Keratinocyte (primary cell): ENCODE measurements around the gene CD69. TPM values are rescaled to one million over a fixed set of nuclear protein-coding genes. Genes with fewer than 3 reads are reported as not detected.

Source experiments
- DNase-seq: peaks from one replicate; pipeline ENCODE4 v3.0.0-alpha.2; 2011; ENCODE audit warnings: low read depth, missing footprints, low spot score
- FAIRE-seq: peaks from 2 replicates; lab custom pipeline; 2011; peaks lifted over from hg19 to GRCh38; lab: Jason Lieb, UNC
- H2AFZ ChIP-seq: 2 replicates; pipeline ENCODE4 v1.6.0; 2012; ENCODE audit warnings: low read length, control low read depth, inconsistent platforms; ENCODE audit not compliant: control insufficient read depth
- H3K27ac ChIP-seq: 2 replicates; pipeline ENCODE4 v1.5.1; 2011; ENCODE audit warnings: low read length; ENCODE audit not compliant: control insufficient read depth, insufficient read depth
- H3K27me3 ChIP-seq: 3 replicates; pipeline ENCODE4 v1.6.0; 2011; ENCODE audit warnings: low read length; ENCODE audit not compliant: control insufficient read depth, insufficient read depth; ENCODE audit errors: extremely low read depth
- H3K36me3 ChIP-seq, 2 experiments: 2 replicates in 1 of 2; 3 replicates in 1 of 2; pipeline ENCODE4 v1.5.1; 2011; ENCODE audit warnings: low read length in 2 of 2, mild to moderate bottlenecking in 1 of 2; ENCODE audit not compliant: control insufficient read depth in 2 of 2, insufficient read depth in 2 of 2; ENCODE audit errors: extremely low read depth in 1 of 2
- H3K4me1 ChIP-seq: 3 replicates; pipeline ENCODE4 v1.5.1; 2011; ENCODE audit warnings: low read length; ENCODE audit not compliant: control insufficient read depth, insufficient read depth; ENCODE audit errors: extremely low read depth
- H3K4me2 ChIP-seq: 3 replicates; pipeline ENCODE4 v1.6.0; 2011; ENCODE audit warnings: low read depth, low read length; ENCODE audit not compliant: control insufficient read depth, insufficient read depth; ENCODE audit errors: extremely low read depth
- H3K4me3 ChIP-seq, 3 experiments: fragments of 200-600 bp in 1 of 3; sonication (generic) in 1 of 3; 2 replicates in 2 of 3; 3 replicates in 1 of 3; pipeline ENCODE4 v1.5.1; 2011 to 2016; ENCODE audit warnings: low read length in 3 of 3, mild to moderate bottlenecking in 3 of 3, control low read depth in 2 of 3, inconsistent platforms in 1 of 3, low read depth in 1 of 3, mixed read lengths in 1 of 3, mixed run types in 1 of 3, moderate library complexity in 1 of 3; ENCODE audit not compliant: control insufficient read depth in 2 of 3, insufficient read depth in 2 of 3; ENCODE audit errors: extremely low read depth in 1 of 3
- H3K79me2 ChIP-seq: 2 replicates; pipeline ENCODE4 v1.6.0; 2012; ENCODE audit warnings: low read length; ENCODE audit not compliant: control insufficient read depth, insufficient read depth
- H3K9ac ChIP-seq: 3 replicates; pipeline ENCODE4 v1.6.0; 2011; ENCODE audit warnings: low read length; ENCODE audit not compliant: control insufficient read depth, insufficient read depth; ENCODE audit errors: extremely low read depth
- H3K9me1 ChIP-seq: 3 replicates; pipeline ENCODE4 v1.6.0; 2011; ENCODE audit warnings: low read length; ENCODE audit not compliant: control insufficient read depth, insufficient read depth; ENCODE audit errors: extremely low read depth
- H3K9me3 ChIP-seq: 2 replicates; pipeline ENCODE4 v1.5.1; 2012; ENCODE audit warnings: low read depth, low read length; ENCODE audit not compliant: control insufficient read depth
- H4K20me1 ChIP-seq: 3 replicates; pipeline ENCODE4 v1.6.0; 2011; ENCODE audit warnings: low read length; ENCODE audit not compliant: control insufficient read depth, insufficient read depth; ENCODE audit errors: extremely low read depth
- EZH2 ChIP-seq: IDR thresholded peaks from one replicate; pipeline ENCODE4 v1.6.1; 2012; ENCODE audit warnings: inconsistent platforms, mild to moderate bottlenecking, low read length, moderate library complexity
- dilution Hi-C: fragments of 300-500 bp; cut with MboI; formaldehyde crosslinking; loops from one replicate; pipeline ENCODE4 v1.7.0; 2020; ENCODE audit warnings: low sequenced_read_pairs; ENCODE audit not compliant: extremely low pct_ligation_motif_present
- polyA plus RNA-seq, 5 experiments: library from polyadenylated mRNA; depleted of rRNA in 3 of 5; stranded (reverse) in 3 of 5; stranded (forward) in 1 of 5; unstranded in 1 of 5; fragments of >200 nt; gene quantifications; 1 replicate in 1 of 5; 2 replicates in 3 of 5; 3 replicates in 1 of 5; pipeline versions ENCODE4 v1.2.1 to v1.2.3, GENCODE V29; 2011 to 2012; ENCODE audit warnings: missing spikeins in 2 of 5, low read depth in 1 of 5, low replicate concordance in 1 of 5
- TF ChIP-seq, protein P1 (sequence below), 3 experiments: IDR thresholded peaks in 1 of 3; conservative IDR thresholded peaks in 1 of 3; optimal IDR thresholded peaks in 1 of 3; 2 replicates in 2 of 3; 3 replicates in 1 of 3; pipeline versions ENCODE3 to v1.5.1; 2011; ENCODE audit warnings: low read length in 3 of 3, mild to moderate bottlenecking in 3 of 3, moderate library complexity in 2 of 3, control low read depth in 1 of 3, inconsistent platforms in 1 of 3; ENCODE audit not compliant: insufficient read depth in 2 of 3; ENCODE audit errors: extremely low read depth in 1 of 3

The CD69 gene
- polyA plus RNA-seq, 1 donor (not counting 4 experiments of a cell fraction or from before 2014, with no cell fraction given), result not detected

DNA sequence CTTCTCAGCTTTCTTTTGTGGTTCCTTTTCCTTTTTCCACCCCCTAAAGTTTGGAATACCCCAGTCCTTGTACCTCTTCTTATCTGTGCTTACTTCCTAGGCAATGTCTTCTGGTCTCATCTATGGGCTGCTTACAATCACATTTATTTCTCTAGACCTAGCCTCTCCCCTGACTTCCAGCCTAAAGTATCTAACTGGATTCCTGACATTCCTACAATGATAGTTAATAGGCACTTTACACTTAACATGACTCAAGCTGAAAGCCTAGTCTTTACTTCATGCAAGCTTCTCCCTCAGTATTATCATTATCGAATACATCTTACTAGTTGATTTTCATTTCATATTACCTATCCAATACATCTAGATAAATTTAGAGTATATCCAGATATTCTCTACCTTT lies 49.0 kb downstream of the CD69 start:
- dilution Hi-C loops, result no loop called here
- DNase-seq (no peak), FAIRE-seq (no peak)
- H3K4me2 ChIP-seq, result no peak overlapping the region
- H4K20me1 ChIP-seq, result no peaks in the 10 kb centered on the region
- H3K4me3 ChIP-seq, result no peak overlapping the region
- no peaks in the 10 kb centered on the region for H3K4me1 ChIP-seq
- no peaks in the 10 kb centered on the region for H3K79me2 ChIP-seq
- H3K9ac ChIP-seq, result no peak overlapping the region
- no peaks in the 10 kb centered on the region for H3K36me3 ChIP-seq
- H3K27me3 ChIP-seq, result no peaks in the 10 kb centered on the region
- H3K9me3 ChIP-seq, result no peaks in the 10 kb centered on the region
- H3K9me1 ChIP-seq, result no peaks in the 10 kb centered on the region
- TF ChIP-seq EZH2, result no peak
- TF ChIP-seq, protein P1, sequence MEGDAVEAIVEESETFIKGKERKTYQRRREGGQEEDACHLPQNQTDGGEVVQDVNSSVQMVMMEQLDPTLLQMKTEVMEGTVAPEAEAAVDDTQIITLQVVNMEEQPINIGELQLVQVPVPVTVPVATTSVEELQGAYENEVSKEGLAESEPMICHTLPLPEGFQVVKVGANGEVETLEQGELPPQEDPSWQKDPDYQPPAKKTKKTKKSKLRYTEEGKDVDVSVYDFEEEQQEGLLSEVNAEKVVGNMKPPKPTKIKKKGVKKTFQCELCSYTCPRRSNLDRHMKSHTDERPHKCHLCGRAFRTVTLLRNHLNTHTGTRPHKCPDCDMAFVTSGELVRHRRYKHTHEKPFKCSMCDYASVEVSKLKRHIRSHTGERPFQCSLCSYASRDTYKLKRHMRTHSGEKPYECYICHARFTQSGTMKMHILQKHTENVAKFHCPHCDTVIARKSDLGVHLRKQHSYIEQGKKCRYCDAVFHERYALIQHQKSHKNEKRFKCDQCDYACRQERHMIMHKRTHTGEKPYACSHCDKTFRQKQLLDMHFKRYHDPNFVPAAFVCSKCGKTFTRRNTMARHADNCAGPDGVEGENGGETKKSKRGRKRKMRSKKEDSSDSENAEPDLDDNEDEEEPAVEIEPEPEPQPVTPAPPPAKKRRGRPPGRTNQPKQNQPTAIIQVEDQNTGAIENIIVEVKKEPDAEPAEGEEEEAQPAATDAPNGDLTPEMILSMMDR (optimal IDR thresholded peaks at IDR 0.05 in 1 of 3, IDR thresholded peaks at IDR 0.05 in 1 of 3, conservative IDR thresholded peaks at IDR 0.05 in 1 of 3; ENCODE audit: extremely low read depth in 1 of 3, insufficient read depth in 2 of 3, low read length in 3 of 3), result no peak
- no peak overlapping the region for H3K27ac ChIP-seq
- no peak overlapping the region for H2AFZ ChIP-seq

DNA sequence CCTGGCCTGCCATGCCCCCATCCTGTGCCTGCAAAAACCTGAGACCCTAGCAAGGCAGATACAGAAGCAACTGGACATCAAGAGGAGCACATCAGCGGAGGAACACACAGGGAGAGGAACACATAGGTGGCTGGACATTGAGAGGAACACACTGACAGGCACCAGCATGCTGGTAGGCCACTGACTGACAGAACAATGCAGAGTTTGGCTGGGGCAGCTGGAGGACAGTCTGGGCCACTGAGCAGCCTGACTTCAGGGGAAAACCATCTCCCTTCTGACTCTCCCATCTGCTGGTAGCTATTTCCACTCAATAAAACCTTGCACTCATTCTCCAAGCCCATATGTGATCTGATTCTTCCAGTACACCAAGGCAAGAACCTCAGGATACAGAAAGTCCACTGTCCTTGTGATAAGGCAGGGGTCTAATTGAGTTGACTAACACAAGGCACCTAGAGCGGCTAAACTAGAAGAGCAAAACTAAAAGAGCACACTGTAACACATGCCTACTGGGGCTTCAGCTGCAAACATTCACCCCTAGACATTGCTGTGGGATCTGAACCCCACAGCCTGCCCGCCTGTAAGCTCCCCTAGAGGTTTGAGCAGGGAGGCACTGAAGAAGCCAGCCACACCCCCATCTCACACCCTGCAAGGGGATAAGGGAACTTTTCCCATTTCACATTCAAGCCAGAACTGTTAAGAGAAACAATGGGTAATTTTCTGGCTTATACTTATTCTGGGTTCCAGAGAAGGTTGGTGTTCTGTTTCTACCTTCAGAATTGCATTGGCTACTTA lies 49.9 kb downstream of the CD69 start:
- dilution Hi-C loops, result no loop called here
- no peaks in the 10 kb centered on the region for H4K20me1 ChIP-seq

More for the DNA sequence above, 49.9 kb downstream of the CD69 start:
- DNase-seq (no peak), FAIRE-seq (no peak)
- Histone ChIP-seq H3K4me2 (no peak overlapping the region), H3K4me3 (no peak overlapping the region), H3K4me1 (no peaks in the 10 kb centered on the region), H3K27ac (no peak overlapping the region), H3K9ac (no peak overlapping the region), H3K9me1 (no peaks in the 10 kb centered on the region), H3K27me3 (no peaks in the 10 kb centered on the region), H2AFZ (no peak overlapping the region), H3K36me3 (no peaks in the 10 kb centered on the region), H3K79me2 (no peaks in the 10 kb centered on the region), H3K9me3 (no peaks in the 10 kb centered on the region)
- no peak for TF ChIP-seq EZH2
- TF ChIP-seq, protein P1 (optimal IDR thresholded peaks at IDR 0.05 in 1 of 3, IDR thresholded peaks at IDR 0.05 in 1 of 3, conservative IDR thresholded peaks at IDR 0.05 in 1 of 3; ENCODE audit: extremely low read depth in 1 of 3, insufficient read depth in 2 of 3, low read length in 3 of 3), result no peak
